Neutrophil (primary cell): ENCODE measurements around the gene LDLRAD3.

ENCODE experiments used
- H3K27ac ChIP-seq: fragments of 200-600 bp; sonication (generic); 2 replicates; pipeline ENCODE4 v1.5.1; 2016; ENCODE audit warnings: mild to moderate bottlenecking, moderate library complexity
- H3K27me3 ChIP-seq: fragments of 200-600 bp; sonication (generic); 2 replicates; pipeline ENCODE4 v1.6.0; 2016; ENCODE audit warnings: mild to moderate bottlenecking
- H3K36me3 ChIP-seq: fragments of 200-600 bp; sonication (generic); 2 replicates; pipeline ENCODE4 v1.5.1; 2017
- H3K4me1 ChIP-seq, 2 experiments: fragments of 200-600 bp in 1 of 2; sonication (generic) in 1 of 2; 1 replicate in 1 of 2; 2 replicates in 1 of 2; pipeline versions ENCODE4 v1.5.1 to v1.6.1; 2013 to 2016; ENCODE audit warnings: low read depth in 1 of 2, low read length in 1 of 2, mild to moderate bottlenecking in 1 of 2, moderate library complexity in 1 of 2; ENCODE audit not compliant: control insufficient read depth in 1 of 2, insufficient read depth in 1 of 2
- H3K4me3 ChIP-seq, 2 experiments: fragments of 200-600 bp in 1 of 2; sonication (generic) in 1 of 2; 1 replicate in 1 of 2; 2 replicates in 1 of 2; pipeline ENCODE4 v1.5.1; 2013 to 2016; ENCODE audit warnings: low read depth in 1 of 2, low read length in 1 of 2, mild to moderate bottlenecking in 1 of 2, moderate library complexity in 1 of 2
- H3K9me3 ChIP-seq: fragments of 200-600 bp; sonication (generic); 2 replicates; pipeline ENCODE4 v1.5.1; 2016
- TF ChIP-seq, protein P1 (sequence below): fragments of 200-600 bp; sonication (generic); IDR thresholded peaks from 2 replicates; pipeline ENCODE4 v1.5.1; 2016; ENCODE audit warnings: antibody characterized with exemption

The LDLRAD3 gene

GRCh38 chr11:36127550-36127949, 183.7 kb downstream of the LDLRAD3 start:
- Histone ChIP-seq H3K27ac (no peak overlapping the region), H3K27me3 (peaks cover under 1% of the 10 kb centered on the region), H3K9me3 (no peaks in the 10 kb centered on the region), H3K4me1 (no peaks in the 10 kb centered on the region), H3K4me3 (no peak overlapping the region), H3K36me3 (no peaks in the 10 kb centered on the region)
- TF ChIP-seq, protein P1, sequence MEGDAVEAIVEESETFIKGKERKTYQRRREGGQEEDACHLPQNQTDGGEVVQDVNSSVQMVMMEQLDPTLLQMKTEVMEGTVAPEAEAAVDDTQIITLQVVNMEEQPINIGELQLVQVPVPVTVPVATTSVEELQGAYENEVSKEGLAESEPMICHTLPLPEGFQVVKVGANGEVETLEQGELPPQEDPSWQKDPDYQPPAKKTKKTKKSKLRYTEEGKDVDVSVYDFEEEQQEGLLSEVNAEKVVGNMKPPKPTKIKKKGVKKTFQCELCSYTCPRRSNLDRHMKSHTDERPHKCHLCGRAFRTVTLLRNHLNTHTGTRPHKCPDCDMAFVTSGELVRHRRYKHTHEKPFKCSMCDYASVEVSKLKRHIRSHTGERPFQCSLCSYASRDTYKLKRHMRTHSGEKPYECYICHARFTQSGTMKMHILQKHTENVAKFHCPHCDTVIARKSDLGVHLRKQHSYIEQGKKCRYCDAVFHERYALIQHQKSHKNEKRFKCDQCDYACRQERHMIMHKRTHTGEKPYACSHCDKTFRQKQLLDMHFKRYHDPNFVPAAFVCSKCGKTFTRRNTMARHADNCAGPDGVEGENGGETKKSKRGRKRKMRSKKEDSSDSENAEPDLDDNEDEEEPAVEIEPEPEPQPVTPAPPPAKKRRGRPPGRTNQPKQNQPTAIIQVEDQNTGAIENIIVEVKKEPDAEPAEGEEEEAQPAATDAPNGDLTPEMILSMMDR: no peak

- no peaks in the 10 kb centered on the region for H3K36me3 ChIP-seq
Measured at GRCh38 chr11:36129955-36130354, 186.1 kb downstream of the LDLRAD3 start.

DNA sequence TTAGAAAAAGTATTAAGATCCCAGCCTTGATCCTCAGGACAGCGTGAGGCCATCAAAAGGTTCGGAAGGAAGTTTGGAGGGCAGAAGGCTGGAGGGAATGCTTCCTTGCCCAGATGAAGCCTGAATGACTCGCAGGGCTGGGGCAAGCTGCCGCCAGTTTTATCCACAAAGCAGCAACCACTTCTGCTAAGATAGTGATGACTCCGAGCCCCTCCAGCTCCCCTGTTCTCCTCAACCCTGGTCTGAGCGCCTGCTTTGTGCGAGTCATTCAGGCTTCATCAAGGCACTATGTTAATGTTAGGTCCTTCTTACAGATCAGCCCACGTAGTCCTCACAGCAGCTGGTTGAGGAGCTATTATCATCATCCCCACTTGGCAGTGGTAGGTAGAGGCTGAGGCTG, 186.5 kb downstream of the LDLRAD3 start:
- no peaks in the 10 kb centered on the region for H3K4me1 ChIP-seq
- H3K9me3 ChIP-seq: no peaks in the 10 kb centered on the region
- no peak overlapping the region for H3K4me3 ChIP-seq
- H3K27ac ChIP-seq: no peak overlapping the region
- H3K36me3 ChIP-seq: no peaks in the 10 kb centered on the region
- H3K27me3 ChIP-seq: peaks cover 7% of the 10 kb centered on the region
- TF ChIP-seq, protein P1: no peak

More at GRCh38 chr11:36129955-36130354, 186.1 kb downstream of the LDLRAD3 start:
- Histone ChIP-seq H3K27ac (no peak overlapping the region), H3K27me3 (peaks cover 7% of the 10 kb centered on the region), H3K4me3 (no peak overlapping the region), H3K9me3 (no peaks in the 10 kb centered on the region), H3K4me1 (no peaks in the 10 kb centered on the region)
- TF ChIP-seq, protein P1: no peak

DNA sequence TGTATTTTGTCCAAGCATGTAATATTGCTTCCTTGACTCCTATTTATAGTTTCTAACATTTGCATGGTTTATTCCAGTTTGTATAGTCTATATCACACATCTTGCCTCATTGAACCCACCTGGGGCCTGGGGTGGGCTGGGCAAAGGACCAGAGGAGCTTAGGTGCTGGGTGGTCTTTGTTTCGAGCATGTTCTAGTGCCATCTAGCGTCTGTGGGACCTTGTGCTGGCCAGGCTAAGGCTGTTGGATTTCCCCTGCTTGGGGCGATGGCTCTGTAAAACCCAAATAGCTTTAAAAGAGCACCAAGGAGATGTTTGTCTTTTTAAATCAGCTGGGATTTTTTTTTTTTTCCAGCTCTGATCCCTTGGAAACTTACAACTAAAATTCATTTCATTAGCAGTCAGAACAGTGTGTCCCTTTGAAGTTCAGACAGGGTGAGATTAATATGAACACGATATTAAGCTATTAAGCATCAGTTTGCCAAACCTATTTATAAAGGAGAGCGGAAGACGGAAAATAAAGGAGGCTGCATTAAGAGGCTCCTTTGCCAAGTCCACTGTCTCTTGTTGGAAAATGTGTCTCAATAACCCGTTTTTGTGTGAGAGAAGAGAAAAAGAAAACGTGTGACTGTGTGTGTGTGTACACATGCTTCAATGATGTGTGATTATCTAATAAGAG, 188.0 kb downstream of the LDLRAD3 start:
- peaks cover 7% of the 10 kb centered on the region for H3K27me3 ChIP-seq
- TF ChIP-seq, protein P1: no peak
- no peak overlapping the region for H3K4me3 ChIP-seq
- H3K27ac ChIP-seq: no peak overlapping the region
- H3K36me3 ChIP-seq: no peaks in the 10 kb centered on the region
- H3K9me3 ChIP-seq: no peaks in the 10 kb centered on the region
- no peaks in the 10 kb centered on the region for H3K4me1 ChIP-seq

DNA sequence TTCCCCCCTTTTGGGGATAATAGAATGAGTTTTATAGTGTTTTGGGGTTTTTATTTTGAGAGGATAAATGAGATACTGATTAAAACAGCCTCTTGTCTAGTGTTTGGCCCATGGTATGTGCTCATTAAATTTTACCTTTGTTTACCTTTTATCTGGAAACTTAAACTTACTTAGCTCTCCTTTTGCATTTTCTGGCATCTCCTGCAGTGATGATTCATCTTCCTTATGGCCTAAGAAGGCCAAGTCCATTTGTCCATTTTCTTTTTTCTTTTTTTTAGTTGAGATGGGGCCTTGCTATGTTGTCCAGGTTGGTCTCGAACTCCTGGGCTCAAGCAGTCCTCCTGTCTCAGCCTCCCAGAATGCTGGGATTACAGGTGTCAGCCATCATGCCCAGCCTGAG, 189.1 kb downstream of the LDLRAD3 start:
- no peak overlapping the region for H3K4me3 ChIP-seq
- TF ChIP-seq, protein P1: no peak
- no peaks in the 10 kb centered on the region for H3K36me3 ChIP-seq
- no peaks in the 10 kb centered on the region for H3K4me1 ChIP-seq
- no peak overlapping the region for H3K27ac ChIP-seq
- no peaks in the 10 kb centered on the region for H3K9me3 ChIP-seq
- H3K27me3 ChIP-seq: peaks cover 7% of the 10 kb centered on the region
